IMR-90 (cell line): Measurements from ENCODE around the gene MLLT10. TPM values are rescaled to one million over a fixed set of nuclear protein-coding genes. Genes with fewer than 3 reads are reported as not detected.

ENCODE experiments used
- ATAC-seq: fragments of 200-7000 bp; cut with Tn5 transposase; 2 replicates; pipeline ENCODE4 v1.9.1; 2020; ENCODE audit warnings: low read depth, mild to moderate bottlenecking, moderate library complexity
- BruUV-seq: library from RNA; stranded (reverse); fragments of 400-500 nt; replicated peaks from 2 replicates; lab custom pipeline; 2021; lab: Mats Ljungman, UMichigan
- CTCF ChIA-PET: fragments of 300-600 bp; formaldehyde crosslinking; extraction: SDS; loops from one replicate; lab custom pipeline; 2021; ENCODE audit warnings: antibody characterized with exemption; lab: Yijun Ruan, JAX
- POLR2A ChIA-PET: fragments of 300-600 bp; sonication (Branson Sonifier 250); formaldehyde crosslinking; loops from one replicate; lab custom pipeline; 2022; ENCODE audit warnings: antibody characterized with exemption; ENCODE audit not compliant: unreplicated experiment; lab: Charles Lee
- DNase-seq: peaks from one replicate; pipeline ENCODE4 v3.0.0; 2013
- H2AFZ ChIP-seq: replicated peaks from 2 replicates; pipeline ENCODE3; 2013; ENCODE audit warnings: low read length, mild to moderate bottlenecking; ENCODE audit not compliant: poor library complexity
- H2AK5ac ChIP-seq: 2 replicates; pipeline ENCODE4 v1.6.1; 2013; ENCODE audit warnings: low read depth, low read length, inconsistent platforms
- H2AK9ac ChIP-seq: replicated peaks from 2 replicates; pipeline ENCODE3; 2013; ENCODE audit warnings: mild to moderate bottlenecking, low read depth, low read length, moderate library complexity; ENCODE audit not compliant: poor library complexity
- H2BK120ac ChIP-seq: 2 replicates; pipeline ENCODE4 v1.6.1; 2013; ENCODE audit warnings: low read depth, low read length, inconsistent platforms
- H2BK15ac ChIP-seq: 3 replicates; pipeline ENCODE4 v1.6.1; 2013; ENCODE audit warnings: low read depth, low read length, inconsistent platforms
- H2BK20ac ChIP-seq: 2 replicates; pipeline ENCODE4 v1.6.1; 2013; ENCODE audit warnings: low read depth, mild to moderate bottlenecking, inconsistent platforms, low read length, moderate library complexity
- H2BK5ac ChIP-seq: 2 replicates; pipeline ENCODE4 v1.6.1; 2013; ENCODE audit warnings: mild to moderate bottlenecking, low read depth, low read length, inconsistent platforms; ENCODE audit not compliant: poor library complexity, severe bottlenecking
- H3K14ac ChIP-seq: replicated peaks from 2 replicates; pipeline ENCODE4 v1.6.1; 2013; ENCODE audit warnings: low read depth, low read length, inconsistent platforms
- H3K18ac ChIP-seq: 2 replicates; pipeline ENCODE4 v1.6.1; 2013; ENCODE audit warnings: low read depth, low read length, control low read depth
- H3K23ac ChIP-seq: 2 replicates; pipeline ENCODE4 v1.6.1; 2013; ENCODE audit warnings: low read depth, low read length, inconsistent platforms
- H3K27ac ChIP-seq: 2 replicates; pipeline ENCODE4 v1.5.1; 2013; ENCODE audit warnings: mild to moderate bottlenecking, control low read depth, low read length; ENCODE audit not compliant: insufficient read depth
- H3K27me3 ChIP-seq: 2 replicates; pipeline ENCODE4 v1.6.1; 2013; ENCODE audit warnings: low read length; ENCODE audit not compliant: control insufficient read depth, insufficient read depth
- H3K36me3 ChIP-seq: 2 replicates; pipeline ENCODE4 v1.6.1; 2013; ENCODE audit warnings: low read length, mixed read lengths; ENCODE audit not compliant: control insufficient read depth, insufficient read depth
- H3K4ac ChIP-seq: 2 replicates; pipeline ENCODE4 v1.6.1; 2013; ENCODE audit warnings: low read depth, low read length, inconsistent platforms
- H3K4me1 ChIP-seq: 2 replicates; pipeline ENCODE4 v1.6.1; 2013; ENCODE audit warnings: low read length, mixed read lengths; ENCODE audit not compliant: control insufficient read depth, insufficient read depth
- H3K4me2 ChIP-seq: 2 replicates; pipeline ENCODE4 v1.6.1; 2013; ENCODE audit warnings: low read depth, mild to moderate bottlenecking, control low read depth, low read length, moderate library complexity
- H3K4me3 ChIP-seq: 2 replicates; pipeline ENCODE4 v1.5.1; 2013; ENCODE audit warnings: low read depth, mild to moderate bottlenecking, control low read depth, low read length, moderate library complexity; ENCODE audit not compliant: insufficient read depth
- H3K56ac ChIP-seq: 2 replicates; pipeline ENCODE4 v1.6.1; 2013; ENCODE audit warnings: low read length, inconsistent platforms; ENCODE audit not compliant: insufficient read depth; ENCODE audit errors: extremely low read depth
- H3K79me1 ChIP-seq, 2 experiments: 2 replicates each; pipeline ENCODE4 v1.6.1; 2013; ENCODE audit warnings: low read length in 2 of 2, inconsistent platforms in 1 of 2, low read depth in 1 of 2
- H3K9ac ChIP-seq: 2 replicates; pipeline ENCODE4 v1.6.1; 2013; ENCODE audit warnings: low read depth, low read length, control low read depth
- H3K9me1 ChIP-seq: 2 replicates; pipeline ENCODE4 v1.6.1; 2013; ENCODE audit warnings: low read length, inconsistent platforms; ENCODE audit not compliant: insufficient read depth
- H3K9me3 ChIP-seq: 2 replicates; pipeline ENCODE4 v1.6.1; 2013; ENCODE audit warnings: low read length; ENCODE audit not compliant: control insufficient read depth, insufficient read depth
- H4K20me1 ChIP-seq: 2 replicates; pipeline ENCODE4 v1.6.1; 2013; ENCODE audit warnings: low read length, inconsistent platforms; ENCODE audit not compliant: insufficient read depth
- H4K5ac ChIP-seq: 2 replicates; pipeline ENCODE4 v1.6.1; 2013; ENCODE audit warnings: mild to moderate bottlenecking, low read depth, low read length, control low read depth
- H4K8ac ChIP-seq, 2 experiments: 2 replicates each; pipeline ENCODE4 v1.6.1; 2013; ENCODE audit warnings: low read depth in 2 of 2, low read length in 2 of 2, control low read depth in 1 of 2, inconsistent platforms in 1 of 2
- H4K91ac ChIP-seq: 2 replicates; pipeline ENCODE4 v1.6.1; 2013; ENCODE audit warnings: low read depth, low read length, inconsistent platforms; ENCODE audit not compliant: insufficient read depth
- BHLHE40 ChIP-seq: fragments of 150-350 bp; IDR thresholded peaks from 2 replicates; pipeline ENCODE4 v1.6.1; 2016; ENCODE audit warnings: mild to moderate bottlenecking, low read depth, low read length
- CEBPB ChIP-seq: IDR thresholded peaks from 2 replicates; pipeline ENCODE4 v1.6.1; 2012; ENCODE audit warnings: low read depth, low read length, improper control_type of control experiment
- MXI1 ChIP-seq: IDR thresholded peaks from 2 replicates; pipeline ENCODE4 v1.6.1; 2012; ENCODE audit warnings: low read depth, mild to moderate bottlenecking, low read length, moderate library complexity, borderline replicate concordance
- NFE2L2 ChIP-seq: fragments of 150-350 bp; IDR thresholded peaks from 2 replicates; pipeline ENCODE4 v1.6.1; 2016; ENCODE audit warnings: low read depth, mild to moderate bottlenecking, low read length
- POLR2A ChIP-seq: IDR thresholded peaks from 2 replicates; pipeline ENCODE4 v1.6.1; 2012; ENCODE audit warnings: mild to moderate bottlenecking, low read depth, low read length
- RAD21 ChIP-seq: IDR thresholded peaks from 2 replicates; pipeline ENCODE4 v1.6.1; 2012; ENCODE audit warnings: low read length, improper control_type of control experiment
- RFX5 ChIP-seq: IDR thresholded peaks from 2 replicates; pipeline ENCODE4 v1.8.0; 2012; ENCODE audit warnings: low read depth, mild to moderate bottlenecking, low read length, moderate library complexity
- SMC3 ChIP-seq: fragments of 150-350 bp; IDR thresholded peaks from 2 replicates; pipeline ENCODE4 v1.6.1; 2016; ENCODE audit warnings: low read depth, mild to moderate bottlenecking, antibody characterized with exemption, low read length, moderate library complexity
- WGBS, 2 experiments: methylation state at CpG; one replicate each; pipeline versions ENCODE4 v1.1.5 to v1.1.7; 2013; ENCODE audit warnings: missing lambda C conversion rate in 2 of 2; ENCODE audit not compliant: insufficient read length in 1 of 2; ENCODE audit errors: extremely low coverage in 2 of 2; 5-methylcytosine and 5-hydroxymethylcytosine counted together
- dilution Hi-C: fragments of 300-500 bp; cut with HindIII; formaldehyde crosslinking; loops from one replicate; pipeline ENCODE4 v1.14.3; 2018; ENCODE audit warnings: low sequenced_read_pairs; ENCODE audit not compliant: unreplicated experiment
- in situ Hi-C: fragments of 300-500 bp; cut with MboI; formaldehyde crosslinking; loops from 3 replicates; pipeline ENCODE4 v1.14.3; 2019; ENCODE audit warnings: low sequenced_read_pairs, inconsistent platforms, mixed read lengths
- intact Hi-C: fragments of 100-400 bp; cut with micrococcal nuclease; formaldehyde crosslinking; loops from 2 replicates; pipeline ENCODE4 v1.10.0; 2022
- polyA plus RNA-seq, 3 experiments: library from polyadenylated mRNA; depleted of rRNA; stranded (reverse); fragments of >200 nt; gene quantifications; 2 replicates each; pipeline ENCODE4 v1.2.3, GENCODE V29; 2012; ENCODE audit warnings: low replicate concordance in 1 of 3
- total RNA-seq: library from RNA; depleted of rRNA; stranded (reverse); fragments of >200 nt; gene quantifications from 2 replicates; pipeline ENCODE4 v1.2.3, GENCODE V29; 2012

Gene MLLT10
- total and polyA plus RNA-seq, 2 of the 4 experiments (the other 2 are of a cell fraction), result 22.5 to 29.0 TPM

DNA sequence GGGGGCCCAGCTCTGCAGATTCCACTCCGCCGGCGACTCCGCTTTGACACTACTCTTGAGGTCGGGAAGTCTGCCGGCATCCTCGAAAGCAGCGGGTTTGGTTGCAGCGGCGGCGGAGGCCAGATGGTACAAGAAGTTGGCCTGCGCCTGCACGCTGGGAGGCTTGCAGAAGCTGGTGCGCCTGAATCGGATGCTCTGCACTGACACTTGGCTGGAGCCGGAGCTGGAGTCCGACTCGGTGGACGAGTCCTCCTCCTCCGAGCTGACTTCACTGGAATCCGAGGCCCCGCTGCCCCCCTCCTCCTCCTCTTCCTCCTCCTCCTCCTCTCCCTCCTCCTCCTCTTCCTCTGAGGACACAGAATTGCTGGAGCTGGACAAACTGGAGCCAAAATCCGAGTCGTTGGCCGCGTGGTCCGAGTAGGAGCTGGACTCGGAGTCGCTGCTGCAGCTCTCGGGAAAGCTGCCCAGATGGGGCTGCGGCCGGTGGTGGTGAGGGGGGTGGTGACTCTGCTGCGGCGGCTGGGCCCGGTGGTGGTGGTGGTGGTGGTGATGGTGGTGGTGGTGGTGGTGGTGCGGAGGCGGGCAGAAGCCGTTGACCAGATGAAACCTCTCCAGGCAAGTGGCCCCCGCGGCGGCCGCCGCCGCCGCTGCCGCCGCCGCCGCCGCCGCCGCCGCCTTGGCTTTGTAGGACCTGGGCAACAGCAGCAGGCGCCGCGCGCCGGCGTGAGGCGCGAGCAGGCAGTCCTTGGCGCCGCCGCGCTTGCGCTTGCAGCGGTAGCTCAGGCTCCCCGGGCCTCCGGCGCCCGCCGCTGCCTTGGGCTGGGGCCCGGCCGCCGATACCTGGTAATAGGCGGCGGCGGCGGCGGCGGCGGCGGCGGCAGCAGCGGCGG is 17.5 kb upstream of the MLLT10 start:
- peaks cover 0 to 3% of the 10 kb centered on the region in 2 experiments; a peak in 1 of 4 replicates for H3K79me1 ChIP-seq
- no peak overlapping the region for H2AK5ac ChIP-seq
- peak overlapping the region; percentile 83; the same call in 1 of the 2 replicates for H3K23ac ChIP-seq
- H2BK15ac ChIP-seq, result no peak overlapping the region
- H3K4me1 ChIP-seq, result peaks cover 2% of the 10 kb centered on the region; the same call in 1 of the 2 replicates
- in situ Hi-C loops, result loop anchor here (25.0 kb wide), 3 partner anchors 796 to 1096 kb away; partner anchors contain the start of genes BMI1 and COMMD3
- peak overlapping the region; percentile 64 for H3K9ac ChIP-seq
- no peaks in the 10 kb centered on the region for H4K20me1 ChIP-seq
- ATAC-seq, result peak; percentile 62
- no TSS peak for BruUV-seq
- dilution Hi-C loops, result no loop called here
- H2BK20ac ChIP-seq, result no peak overlapping the region
- H3K4ac ChIP-seq, result peak overlapping the region; percentile 64; the same call in 1 of the 2 replicates
- peak overlapping the region in 1 of 2 experiments; percentile 29; a peak in 1 of 4 replicates for H4K8ac ChIP-seq
- H3K36me3 ChIP-seq, result no peaks in the 10 kb centered on the region
- H4K91ac ChIP-seq, result peak overlapping the region; percentile 24; the same call in 1 of the 2 replicates
- no peaks in the 10 kb centered on the region for H3K27me3 ChIP-seq
- H3K4me3 ChIP-seq, result peak overlapping the region; percentile 95
- H2BK5ac ChIP-seq, result peak overlapping the region; percentile 10
- peak overlapping the region; percentile 95 for H2AFZ ChIP-seq
- peak overlapping the region; percentile 71 for H3K4me2 ChIP-seq
- CTCF ChIA-PET, result interaction anchor here (0.7 to 1.7 kb wide), 3 partner anchors 20 to 215 kb away, joined by 3 read pairs; no protein-coding TSS in a partner anchor
- H3K9me1 ChIP-seq, result no peaks in the 10 kb centered on the region
- WGBS, 2 experiments, result 0% methylated on average over 25 of the region's 86 CpGs; no CpG with 5 or more reads in 1 of the 2 experiments
- H3K27ac ChIP-seq, result peak overlapping the region; percentile 71
- H2BK120ac ChIP-seq, result peak overlapping the region; percentile 46; the same call in 1 of the 2 replicates
- 0 out of 2 replicates have a peak overlapping the region, but pooled peaks have one; percentile 4 for H4K5ac ChIP-seq
- intact Hi-C loops, result loop anchor here (1.0 to 5.0 kb wide), 3 partner anchors 18 to 216 kb away; partner anchors contain the start of gene MLLT10
- 0 out of 2 replicates have a peak, but pooled peaks have one; percentile 21 for TF ChIP-seq MXI1
- TF ChIP-seq NFE2L2, result no peak
- TF ChIP-seq RFX5, result no peak
- TF ChIP-seq POLR2A, result no peak
- peak; percentile 10; the same call in 1 of the 2 replicates for TF ChIP-seq RAD21
- no peak for TF ChIP-seq SMC3
- no peak for TF ChIP-seq BHLHE40
- TF ChIP-seq CEBPB, result no peak
- POLR2A ChIA-PET, result interaction anchor here (0.5 to 1.4 kb wide), 3 partner anchors 9 to 902 kb away, joined by 3 read pairs; partner anchors contain the start of gene SKIDA1
- H2AK9ac ChIP-seq, result no peak overlapping the region
- H3K56ac ChIP-seq, result peak overlapping the region; percentile 24; the same call in 1 of the 2 replicates
- 0 out of 2 replicates have a peak overlapping the region, but pooled peaks have one; percentile 30 for H3K14ac ChIP-seq
- H3K18ac ChIP-seq, result peak overlapping the region; percentile 10; the same call in 1 of the 2 replicates
- DNase-seq, result peak; percentile 78
- H3K9me3 ChIP-seq, result no peaks in the 10 kb centered on the region
